Epithelial cell of esophagus (primary cell): Measurements from ENCODE around the gene FOXL3.

Experiments used
- DNase-seq: peaks from one replicate; pipeline ENCODE4 v3.0.0; 2010; ENCODE audit warnings: low read depth
- H3K4me3 ChIP-seq: 2 replicates; pipeline ENCODE4 v1.5.1; 2011; ENCODE audit warnings: mild to moderate bottlenecking, low read length, control low read depth
- TF ChIP-seq, protein P1 (sequence below): IDR thresholded peaks from 2 replicates; pipeline ENCODE4 v1.5.1; 2011; ENCODE audit warnings: low read depth, mild to moderate bottlenecking, low read length, control low read depth, inconsistent platforms; ENCODE audit not compliant: insufficient read depth; ENCODE audit errors: missing control alignments

FOXL3 gene

GRCh38 chr7:327233-327931 is 37.4 kb downstream of the FOXL3 start:
- no peak for DNase-seq
- TF ChIP-seq, protein P1, sequence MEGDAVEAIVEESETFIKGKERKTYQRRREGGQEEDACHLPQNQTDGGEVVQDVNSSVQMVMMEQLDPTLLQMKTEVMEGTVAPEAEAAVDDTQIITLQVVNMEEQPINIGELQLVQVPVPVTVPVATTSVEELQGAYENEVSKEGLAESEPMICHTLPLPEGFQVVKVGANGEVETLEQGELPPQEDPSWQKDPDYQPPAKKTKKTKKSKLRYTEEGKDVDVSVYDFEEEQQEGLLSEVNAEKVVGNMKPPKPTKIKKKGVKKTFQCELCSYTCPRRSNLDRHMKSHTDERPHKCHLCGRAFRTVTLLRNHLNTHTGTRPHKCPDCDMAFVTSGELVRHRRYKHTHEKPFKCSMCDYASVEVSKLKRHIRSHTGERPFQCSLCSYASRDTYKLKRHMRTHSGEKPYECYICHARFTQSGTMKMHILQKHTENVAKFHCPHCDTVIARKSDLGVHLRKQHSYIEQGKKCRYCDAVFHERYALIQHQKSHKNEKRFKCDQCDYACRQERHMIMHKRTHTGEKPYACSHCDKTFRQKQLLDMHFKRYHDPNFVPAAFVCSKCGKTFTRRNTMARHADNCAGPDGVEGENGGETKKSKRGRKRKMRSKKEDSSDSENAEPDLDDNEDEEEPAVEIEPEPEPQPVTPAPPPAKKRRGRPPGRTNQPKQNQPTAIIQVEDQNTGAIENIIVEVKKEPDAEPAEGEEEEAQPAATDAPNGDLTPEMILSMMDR: no peak
- H3K4me3 ChIP-seq: no peak overlapping the region

GRCh38 chr7:327991-328702 is 38.2 kb downstream of the FOXL3 start:
- TF ChIP-seq, protein P1: no peak
- DNase-seq: no peak

GRCh38 chr7:329691-330281 is 39.8 kb downstream of the FOXL3 start:
- TF ChIP-seq, protein P1: no peak
- no peak overlapping the region for H3K4me3 ChIP-seq

More at GRCh38 chr7:327991-328702, 38.2 kb downstream of the FOXL3 start:
- H3K4me3 ChIP-seq: no peak overlapping the region

DNA sequence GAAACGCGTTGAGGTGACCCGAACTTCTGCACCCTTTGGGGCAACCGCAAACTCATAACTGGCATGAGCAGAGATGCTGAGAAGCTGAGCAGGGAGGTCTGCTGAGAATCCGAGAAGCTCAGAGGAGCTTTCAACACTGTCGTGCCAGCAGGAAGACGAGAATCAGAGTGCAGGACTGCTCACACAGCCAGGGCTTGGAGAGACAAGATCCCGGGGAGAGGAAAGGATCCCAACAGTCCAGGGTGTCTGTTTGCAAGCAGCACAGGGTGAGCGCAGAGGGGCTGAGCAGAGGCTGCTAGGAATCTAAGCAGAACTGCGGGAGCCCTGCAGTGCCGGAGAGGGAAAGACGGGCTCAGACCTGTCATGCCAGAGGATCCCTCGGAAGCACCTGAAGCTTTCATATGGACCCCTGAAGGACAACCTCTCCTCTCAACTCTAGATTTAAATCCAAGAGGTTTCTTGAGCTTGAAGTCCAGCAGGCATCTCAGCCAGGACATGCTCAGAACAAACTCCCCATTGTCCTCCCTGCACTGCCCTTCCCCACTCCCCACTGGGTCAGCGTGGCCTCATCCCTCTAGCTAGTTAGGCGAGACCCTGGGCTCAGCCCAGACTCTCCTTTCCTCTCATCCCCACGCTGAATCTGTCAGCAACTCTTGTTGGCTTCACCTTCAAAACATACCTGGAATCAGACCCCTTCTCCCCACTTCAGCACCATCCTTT is 40.7 kb downstream of the FOXL3 start:
- TF ChIP-seq, protein P1: no peak
- DNase-seq: no peak
- H3K4me3 ChIP-seq: no peak overlapping the region

More at GRCh38 chr7:329691-330281, 39.8 kb downstream of the FOXL3 start:
- DNase-seq: no peak

GRCh38 chr7:332020-332517 is 42.1 kb downstream of the FOXL3 start:
- TF ChIP-seq, protein P1: no peak
- H3K4me3 ChIP-seq: no peak overlapping the region
- no peak for DNase-seq

DNA sequence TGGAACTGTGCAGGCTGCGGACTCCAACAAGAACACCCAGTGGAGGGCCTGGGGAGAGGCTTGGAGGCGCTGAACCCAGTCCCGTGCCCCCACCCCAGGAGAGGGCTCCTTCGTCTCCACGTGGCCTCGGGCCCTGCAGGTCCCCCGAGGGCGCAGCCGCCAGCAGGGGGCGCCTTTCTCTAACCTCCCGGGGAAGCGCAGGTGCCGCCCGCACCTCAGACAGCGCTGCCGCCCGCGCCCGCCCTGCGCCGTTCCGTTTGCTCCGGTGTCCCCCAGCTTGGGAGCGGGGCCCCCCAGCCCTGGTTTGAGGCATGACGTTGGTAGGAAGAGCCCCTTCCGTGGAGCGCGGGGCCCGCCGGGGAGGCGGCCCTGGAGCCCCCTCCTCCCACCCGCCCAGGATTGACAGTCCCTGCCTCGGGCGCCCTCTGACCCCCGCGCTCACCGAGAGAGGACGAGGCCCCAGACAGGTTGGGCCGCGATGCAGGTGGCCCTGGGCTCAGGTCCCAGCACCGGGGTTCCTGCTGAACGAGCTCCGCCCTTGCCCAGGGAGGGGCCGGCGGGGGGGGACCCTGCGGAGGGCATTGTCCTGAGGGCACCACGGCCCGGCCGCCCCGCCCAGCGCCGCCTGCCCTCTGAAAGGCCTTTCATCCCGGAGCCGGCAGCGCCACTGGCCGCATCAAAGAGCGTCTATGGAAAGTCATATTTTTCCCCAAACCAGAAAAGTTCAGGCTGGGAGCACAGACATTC is 42.8 kb downstream of the FOXL3 start:
- TF ChIP-seq, protein P1: peak; percentile 68
- H3K4me3 ChIP-seq: peak overlapping the region; percentile 25
- DNase-seq: peak; percentile 73
